ENCODE measurements around the gene NPFFR1.

NPFFR1 gene

DNA sequence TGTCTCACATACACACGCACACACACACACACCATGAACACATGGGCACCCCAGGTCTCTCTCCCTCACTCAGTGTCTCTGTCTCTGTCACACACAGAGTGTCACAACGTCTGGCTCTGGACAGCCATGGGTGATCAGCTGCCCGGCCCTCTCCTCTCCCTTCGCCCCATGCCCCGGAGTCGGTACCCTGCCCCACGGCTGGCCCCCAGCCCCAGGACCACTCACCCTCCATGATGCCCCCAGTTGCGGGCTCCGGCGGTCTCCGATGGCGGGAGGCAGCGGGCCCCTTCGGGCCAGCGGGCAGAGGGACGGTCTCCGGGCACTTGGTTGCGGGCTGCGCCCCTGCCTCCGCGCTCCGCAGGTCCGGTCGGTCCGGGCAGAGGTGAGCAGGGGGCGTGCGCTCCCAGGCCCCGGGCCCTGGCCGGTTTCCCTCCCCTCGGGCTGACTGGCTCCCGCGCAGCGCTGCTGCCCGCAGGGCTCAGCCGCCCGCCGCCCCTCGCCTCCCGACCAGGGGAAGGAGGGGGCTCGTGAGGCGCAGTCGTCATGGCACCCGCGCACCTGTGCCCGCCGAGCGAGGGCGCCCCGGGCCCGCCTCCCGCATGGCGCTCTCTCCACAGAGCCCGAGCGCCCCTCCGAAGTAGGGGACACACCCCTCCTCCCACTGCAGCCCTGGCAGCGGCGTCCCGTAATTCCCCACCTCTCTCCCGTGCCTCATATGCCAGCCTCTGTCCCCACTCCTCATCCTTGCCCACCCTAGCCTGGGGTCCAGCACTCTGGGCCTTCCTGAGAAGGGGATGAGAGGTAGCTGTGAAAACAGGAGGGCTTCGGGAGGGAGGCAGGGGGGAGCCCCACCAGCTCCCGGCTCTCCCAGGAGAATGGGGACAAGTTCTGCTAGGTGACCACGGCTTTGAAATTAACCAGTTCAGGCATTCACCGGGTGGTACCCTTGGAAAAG, at the start of gene NPFFR1:
TSS of gene NPFFR1 (minus strand) at position 560 of the 955 bp plus-strand sequence. CDS start at position 232, 328 bp downstream.
- no peak within 1 kb of the TSS for H3K27ac ChIP-seq
- no peak for TF ChIP-seq ZFX (IDR thresholded peaks at IDR 0.05)
- TF ChIP-seq, protein P1, sequence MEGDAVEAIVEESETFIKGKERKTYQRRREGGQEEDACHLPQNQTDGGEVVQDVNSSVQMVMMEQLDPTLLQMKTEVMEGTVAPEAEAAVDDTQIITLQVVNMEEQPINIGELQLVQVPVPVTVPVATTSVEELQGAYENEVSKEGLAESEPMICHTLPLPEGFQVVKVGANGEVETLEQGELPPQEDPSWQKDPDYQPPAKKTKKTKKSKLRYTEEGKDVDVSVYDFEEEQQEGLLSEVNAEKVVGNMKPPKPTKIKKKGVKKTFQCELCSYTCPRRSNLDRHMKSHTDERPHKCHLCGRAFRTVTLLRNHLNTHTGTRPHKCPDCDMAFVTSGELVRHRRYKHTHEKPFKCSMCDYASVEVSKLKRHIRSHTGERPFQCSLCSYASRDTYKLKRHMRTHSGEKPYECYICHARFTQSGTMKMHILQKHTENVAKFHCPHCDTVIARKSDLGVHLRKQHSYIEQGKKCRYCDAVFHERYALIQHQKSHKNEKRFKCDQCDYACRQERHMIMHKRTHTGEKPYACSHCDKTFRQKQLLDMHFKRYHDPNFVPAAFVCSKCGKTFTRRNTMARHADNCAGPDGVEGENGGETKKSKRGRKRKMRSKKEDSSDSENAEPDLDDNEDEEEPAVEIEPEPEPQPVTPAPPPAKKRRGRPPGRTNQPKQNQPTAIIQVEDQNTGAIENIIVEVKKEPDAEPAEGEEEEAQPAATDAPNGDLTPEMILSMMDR (conservative IDR thresholded peaks at IDR 0.05) = no peak

GRCh38 chr10:70333268-70333667, 49.5 kb upstream of the NPFFR1 start:
- TF ChIP-seq, protein P1 (conservative IDR thresholded peaks at IDR 0.05) = no peak
- no peak for TF ChIP-seq ZFX (IDR thresholded peaks at IDR 0.05)
- no peak overlapping the region for H3K27ac ChIP-seq

- peak overlapping the region; percentile 41 for H3K27ac ChIP-seq
- TF ChIP-seq, protein P1 (conservative IDR thresholded peaks at IDR 0.05) = no peak
- no peak for TF ChIP-seq ZFX (IDR thresholded peaks at IDR 0.05)
Measured at GRCh38 chr10:70331486-70332268, 47.9 kb upstream of the NPFFR1 start.

DNA sequence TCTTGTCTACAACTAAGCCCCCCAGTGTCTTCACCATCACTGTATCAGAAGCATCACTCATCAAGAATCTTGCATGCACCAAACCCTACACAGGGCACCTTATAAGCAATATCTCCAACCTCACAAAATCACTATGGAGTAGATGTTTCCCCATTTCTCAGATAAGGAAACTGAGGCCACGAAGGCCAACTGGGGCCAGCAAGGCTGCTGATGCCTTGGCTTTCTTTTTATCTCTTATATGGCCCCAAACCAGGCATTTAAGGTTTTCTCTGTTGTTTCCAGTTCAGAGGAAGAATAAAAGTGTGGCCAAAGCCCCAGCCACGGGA, 47.3 kb upstream of the NPFFR1 start:
- TF ChIP-seq, protein P1 (conservative IDR thresholded peaks at IDR 0.05) = no peak
- no peak for TF ChIP-seq ZFX (IDR thresholded peaks at IDR 0.05)
- H3K27ac ChIP-seq = peak overlapping the region; percentile 41

GRCh38 chr10:70330671-70331070, 46.9 kb upstream of the NPFFR1 start:
- no peak overlapping the region for H3K27ac ChIP-seq
- no peak for TF ChIP-seq ZFX (IDR thresholded peaks at IDR 0.05)
- TF ChIP-seq, protein P1 (conservative IDR thresholded peaks at IDR 0.05) = no peak

- no peak overlapping the region for H3K27ac ChIP-seq
- TF ChIP-seq ZFX (IDR thresholded peaks at IDR 0.05) = no peak
- TF ChIP-seq, protein P1 (conservative IDR thresholded peaks at IDR 0.05) = no peak
Measured at GRCh38 chr10:70328967-70329366, 45.2 kb upstream of the NPFFR1 start.

GRCh38 chr10:70328018-70328417, 44.2 kb upstream of the NPFFR1 start:
- H3K27ac ChIP-seq = no peak overlapping the region
- TF ChIP-seq ZFX (IDR thresholded peaks at IDR 0.05) = no peak
- TF ChIP-seq, protein P1 (conservative IDR thresholded peaks at IDR 0.05) = no peak

All from C4-2B (cell line).